NCI-H2171 treated with DMSO at 0.1 percent for 48 hours (cell line): Measurements from ENCODE around the gene IGFBP2.

Source experiments
- DNase-seq: peaks from one replicate; lab custom pipeline; 2025; lab: John Stamatoyannopoulos, UW

IGFBP2 gene, protein sequence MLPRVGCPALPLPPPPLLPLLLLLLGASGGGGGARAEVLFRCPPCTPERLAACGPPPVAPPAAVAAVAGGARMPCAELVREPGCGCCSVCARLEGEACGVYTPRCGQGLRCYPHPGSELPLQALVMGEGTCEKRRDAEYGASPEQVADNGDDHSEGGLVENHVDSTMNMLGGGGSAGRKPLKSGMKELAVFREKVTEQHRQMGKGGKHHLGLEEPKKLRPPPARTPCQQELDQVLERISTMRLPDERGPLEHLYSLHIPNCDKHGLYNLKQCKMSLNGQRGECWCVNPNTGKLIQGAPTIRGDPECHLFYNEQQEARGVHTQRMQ

DNA sequence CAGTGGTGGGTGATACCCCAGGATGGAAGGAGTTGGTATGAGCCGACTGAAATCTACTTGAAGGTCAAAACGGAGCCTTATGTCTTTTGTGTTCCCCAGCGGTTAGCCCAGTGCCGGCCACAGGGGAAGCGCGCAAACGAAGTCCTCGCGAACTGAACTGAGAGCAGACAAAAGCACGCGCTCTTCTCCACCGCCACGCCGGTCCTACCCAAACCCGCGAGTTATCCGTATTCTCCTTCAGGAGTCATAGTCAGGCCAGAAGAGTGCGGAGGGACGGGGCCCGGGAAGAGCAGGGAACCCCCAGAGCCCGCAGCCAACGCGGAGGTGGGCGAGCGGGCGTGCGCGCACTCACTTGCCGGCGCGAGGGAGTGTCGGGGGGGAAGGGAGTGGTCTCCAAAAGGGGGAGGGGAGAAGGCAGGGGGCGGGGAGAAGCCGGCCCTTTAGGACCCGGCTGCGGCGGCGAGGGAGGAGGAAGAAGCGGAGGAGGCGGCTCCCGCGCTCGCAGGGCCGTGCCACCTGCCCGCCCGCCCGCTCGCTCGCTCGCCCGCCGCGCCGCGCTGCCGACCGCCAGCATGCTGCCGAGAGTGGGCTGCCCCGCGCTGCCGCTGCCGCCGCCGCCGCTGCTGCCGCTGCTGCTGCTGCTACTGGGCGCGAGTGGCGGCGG lies at the start of gene IGFBP2:
TSS of gene IGFBP2 (plus strand) at position 469 of the 664 bp plus-strand sequence. CDS start at position 573, 104 bp downstream.
- peak; percentile 78 for DNase-seq

DNA sequence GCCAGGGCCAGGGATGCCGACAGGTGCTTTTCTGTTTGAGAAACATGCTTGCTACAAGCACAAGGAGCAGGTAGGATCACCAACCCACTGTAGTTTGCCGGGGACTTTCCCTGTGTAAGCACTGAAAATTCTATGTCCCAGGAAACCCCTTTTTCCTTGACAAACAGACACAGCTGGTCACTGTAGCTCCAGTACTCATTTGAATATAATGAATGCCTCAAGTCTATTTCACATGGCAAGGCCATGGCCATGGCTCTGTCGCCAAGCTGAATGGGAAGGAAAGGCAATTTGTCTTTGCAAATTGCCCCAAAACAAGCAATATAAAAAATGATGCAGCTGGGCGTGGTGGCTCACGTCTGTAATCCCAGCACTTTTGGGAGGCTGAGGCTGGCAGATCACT lies 49.6 kb upstream of the IGFBP2 start:
- DNase-seq: no peak

DNA sequence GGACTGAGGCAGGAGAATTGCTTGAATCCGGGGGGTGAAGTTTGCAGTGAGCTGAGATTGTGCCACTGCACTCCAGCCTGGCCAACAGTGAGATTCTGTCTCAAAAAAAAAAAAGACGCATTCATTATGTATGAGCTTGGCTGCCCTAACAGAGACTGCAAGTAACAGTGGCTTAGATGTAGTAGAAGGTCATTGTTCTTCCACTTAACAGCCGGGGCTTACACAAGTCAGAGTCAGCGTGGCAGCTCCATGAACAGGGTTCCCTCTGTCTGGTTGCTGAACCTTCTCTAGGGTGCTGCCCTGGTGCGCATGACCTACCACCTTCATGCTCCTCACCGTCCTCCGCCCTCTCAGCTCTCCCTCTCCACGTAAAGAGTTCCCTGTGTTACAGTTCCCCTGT lies 49.1 kb upstream of the IGFBP2 start:
- no peak for DNase-seq

DNA sequence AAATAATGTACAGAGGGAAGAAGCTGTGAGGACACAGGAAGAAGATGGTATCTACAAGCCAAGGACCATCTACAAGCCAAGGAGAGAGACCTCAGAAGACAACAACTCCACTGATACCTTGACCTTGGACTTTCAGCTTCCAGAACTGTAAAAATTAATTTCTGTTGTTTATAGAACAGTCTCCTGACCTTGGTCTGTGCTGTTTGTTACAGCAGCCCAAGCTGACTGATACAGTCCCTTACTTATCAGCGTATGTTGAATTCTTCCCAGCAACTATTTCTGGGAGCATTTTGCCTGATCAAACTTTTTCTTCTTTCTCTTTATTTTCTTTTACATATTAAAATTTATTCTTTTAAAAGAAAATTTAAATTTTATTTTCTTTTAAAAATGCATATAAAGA lies 47.8 kb upstream of the IGFBP2 start:
- no peak for DNase-seq

DNA sequence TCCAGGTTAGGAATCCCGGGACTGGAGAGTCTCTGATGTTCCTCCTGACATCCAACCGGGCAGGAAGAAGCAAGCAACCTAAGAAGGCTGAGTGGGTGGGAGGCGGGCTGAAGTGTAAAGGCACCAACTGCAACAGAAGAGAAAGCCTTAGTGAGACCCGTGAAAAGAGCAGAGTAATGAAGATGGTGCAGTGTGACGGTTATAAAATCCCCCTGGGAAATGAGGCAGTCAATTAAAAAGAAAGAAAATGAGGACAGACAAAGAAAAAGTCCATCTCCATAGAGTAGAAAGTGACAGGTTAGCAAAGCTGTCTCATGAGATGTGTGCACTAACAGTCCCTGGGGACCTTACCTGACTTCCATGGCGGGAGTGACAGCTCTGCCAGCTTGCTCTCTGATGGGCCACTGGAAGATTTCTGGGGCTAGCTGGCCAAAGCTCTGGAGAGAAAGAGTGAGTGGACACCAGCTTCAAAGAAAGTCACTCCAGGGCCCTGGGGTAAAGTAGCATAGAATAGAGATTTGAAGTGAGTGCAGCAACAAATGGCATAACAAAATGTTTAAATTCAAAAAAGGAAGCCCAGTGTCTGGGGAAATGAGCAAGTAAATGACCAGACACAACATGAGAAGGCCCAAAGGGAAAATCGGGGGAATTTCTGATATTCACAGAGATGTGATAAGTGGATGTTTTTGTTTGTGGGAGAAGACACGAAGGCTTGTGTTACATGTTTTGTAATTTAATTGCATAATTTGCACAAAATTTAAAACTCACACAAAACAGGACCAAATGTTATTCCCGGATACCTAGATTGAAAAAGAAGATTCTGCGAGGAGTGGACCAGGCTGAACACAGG lies 44.1 kb upstream of the IGFBP2 start:
- peak; percentile 26 for DNase-seq

DNA sequence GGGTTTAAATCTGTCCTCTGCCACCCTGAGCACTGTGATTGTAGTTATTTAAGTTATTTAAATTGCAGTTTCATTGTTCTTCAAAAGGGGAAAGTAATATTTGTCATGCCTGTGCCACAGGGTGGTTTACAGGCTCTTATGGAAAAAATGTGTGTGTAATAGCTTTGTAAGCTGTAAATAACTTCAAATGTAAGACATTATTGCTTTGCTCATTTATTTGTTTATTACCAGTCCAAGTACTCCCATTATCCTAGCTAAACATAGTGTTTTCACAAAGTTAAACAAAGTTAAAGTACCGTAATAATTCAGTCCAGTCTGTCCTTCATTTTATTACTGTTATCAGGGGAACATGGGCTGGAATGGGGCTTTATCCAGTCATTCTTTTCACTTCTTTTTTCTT lies 43.4 kb upstream of the IGFBP2 start:
- DNase-seq: no peak

DNA sequence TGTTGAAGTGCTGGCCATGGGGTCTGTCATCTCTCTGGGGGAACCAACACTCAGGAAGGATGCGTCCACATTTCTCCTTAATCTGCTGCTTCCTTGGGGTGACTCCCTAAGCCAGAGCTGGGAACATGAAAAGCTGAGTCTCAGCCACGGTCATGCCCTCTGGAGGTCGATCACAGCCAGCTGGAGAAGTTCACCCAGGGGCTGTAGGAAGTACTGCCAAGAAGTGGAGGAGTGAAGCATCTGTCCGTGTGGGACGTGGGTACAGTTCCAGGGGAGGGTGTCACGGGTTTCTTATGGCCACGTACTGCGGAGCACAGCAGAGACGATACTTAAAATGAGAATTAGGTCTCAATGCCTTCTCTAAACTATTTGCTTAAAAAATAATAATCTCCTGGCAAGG lies 42.4 kb upstream of the IGFBP2 start:
- peak; percentile 7 for DNase-seq

DNA sequence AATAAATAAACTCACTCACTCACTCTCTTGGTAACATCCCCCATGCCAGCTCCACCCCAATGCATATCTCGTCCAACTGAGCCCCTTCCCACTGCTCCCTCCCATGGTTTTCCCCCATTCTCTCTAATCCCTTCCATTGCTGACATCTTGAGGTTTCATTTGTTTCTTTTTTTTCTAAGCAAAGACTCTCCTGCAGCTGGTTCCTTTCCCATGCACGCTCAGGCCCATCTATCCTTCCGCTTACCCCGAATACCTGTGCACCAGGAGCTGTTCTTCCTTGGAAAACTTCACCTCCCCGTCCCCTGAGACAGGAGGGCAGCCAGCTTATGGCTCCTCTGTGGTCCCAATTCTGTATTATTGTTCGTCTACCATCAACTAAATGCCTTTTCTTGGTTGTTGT lies 41.7 kb upstream of the IGFBP2 start:
- DNase-seq: no peak

DNA sequence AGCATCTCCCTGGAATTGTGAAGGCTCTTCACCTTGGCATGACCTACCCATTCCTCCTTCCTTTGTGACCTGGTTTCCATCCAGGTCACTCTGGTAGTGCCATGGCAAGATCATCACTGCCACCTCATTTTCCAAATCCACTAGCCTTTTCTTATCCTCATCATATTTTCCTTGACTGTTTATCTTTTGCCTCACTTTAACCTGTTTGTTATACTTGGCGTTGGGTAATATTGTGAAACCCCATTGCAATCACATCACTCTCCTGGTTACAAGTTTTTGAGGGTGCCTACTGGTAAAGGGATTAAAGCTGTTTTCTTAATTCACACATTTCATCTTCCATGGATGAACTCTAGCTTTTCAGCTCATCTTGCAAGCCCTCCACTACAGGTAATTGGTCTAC lies 39.1 kb upstream of the IGFBP2 start:
- DNase-seq: no peak

DNA sequence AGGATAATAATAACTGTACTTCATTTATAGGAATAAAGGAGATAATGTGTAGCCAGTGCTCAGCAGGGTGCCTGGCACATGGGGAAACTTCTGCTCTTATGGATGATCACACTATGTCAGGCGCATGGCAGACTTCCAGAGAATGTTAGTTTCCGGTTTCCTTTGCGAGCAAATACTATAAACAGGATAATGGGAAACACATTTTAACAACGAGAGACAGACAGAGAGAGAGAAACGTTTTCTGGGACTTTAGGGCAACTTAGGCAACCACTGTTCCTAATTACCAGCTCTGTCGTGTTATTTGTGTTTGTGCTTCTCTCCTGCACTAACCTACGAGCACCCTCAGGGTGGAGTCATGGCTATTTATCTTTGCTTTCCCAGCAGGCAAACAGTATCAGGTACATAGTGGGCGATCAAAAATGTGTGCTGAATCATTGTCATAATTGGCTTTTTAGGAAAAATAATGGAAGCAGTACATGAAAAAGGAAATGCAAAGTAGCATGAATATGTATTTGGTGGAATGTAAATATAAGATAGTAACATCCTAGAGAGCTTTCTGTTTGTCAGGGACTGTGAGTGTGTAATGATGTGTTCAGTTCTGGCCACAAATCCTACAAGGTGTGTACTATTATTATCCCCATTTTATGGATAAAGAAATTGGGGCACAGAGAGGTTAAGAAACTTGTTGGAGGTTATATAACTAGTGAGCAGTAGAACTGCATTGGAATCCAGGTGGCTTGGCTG lies 36.8 kb upstream of the IGFBP2 start:
- DNase-seq: peak; percentile 64

DNA sequence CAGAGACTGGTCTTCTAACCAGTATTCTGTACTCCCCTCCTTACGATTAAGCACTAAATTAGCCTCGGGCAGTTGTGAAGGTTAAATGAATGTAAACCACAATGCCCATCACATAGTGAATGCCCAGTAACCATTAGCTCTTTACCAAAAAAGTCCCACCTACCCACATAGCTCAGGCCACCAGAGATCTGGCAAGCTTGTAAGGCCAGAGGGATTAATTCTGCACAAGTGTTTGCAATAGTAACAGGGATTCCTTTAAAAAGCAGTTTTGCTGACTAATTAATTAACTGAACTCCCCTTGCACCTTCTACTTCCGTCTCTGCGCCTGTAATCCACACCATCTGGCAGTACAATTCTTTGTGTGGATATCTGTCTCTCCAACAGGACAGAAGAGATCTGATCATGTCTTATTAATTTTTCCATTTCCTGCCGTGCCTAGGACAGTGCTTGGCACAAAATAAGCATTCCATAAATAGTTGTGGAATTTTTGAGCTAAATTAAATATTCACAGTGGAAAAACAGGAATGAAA lies 36.2 kb upstream of the IGFBP2 start:
- peak; percentile 87 for DNase-seq

DNA sequence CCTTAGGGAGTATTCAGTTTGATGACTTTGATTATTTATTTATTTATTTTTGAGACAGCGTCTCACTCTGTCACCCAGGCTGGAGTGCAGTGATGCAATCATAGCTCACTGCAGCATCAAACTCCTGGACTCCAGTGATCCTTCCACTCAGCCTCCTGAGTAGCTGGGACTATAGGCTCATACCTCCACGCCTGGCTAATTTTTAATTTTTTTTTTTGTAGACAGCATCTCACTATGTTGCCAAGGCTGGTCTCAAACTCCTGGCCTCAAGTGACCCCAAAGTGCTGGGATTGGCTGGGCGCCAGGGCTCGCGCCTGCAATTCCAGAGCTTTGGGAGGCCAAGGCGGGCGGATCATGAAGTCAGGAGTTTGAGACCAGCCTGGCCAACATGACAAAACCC lies 35.4 kb upstream of the IGFBP2 start:
- peak; percentile 6 for DNase-seq

DNA sequence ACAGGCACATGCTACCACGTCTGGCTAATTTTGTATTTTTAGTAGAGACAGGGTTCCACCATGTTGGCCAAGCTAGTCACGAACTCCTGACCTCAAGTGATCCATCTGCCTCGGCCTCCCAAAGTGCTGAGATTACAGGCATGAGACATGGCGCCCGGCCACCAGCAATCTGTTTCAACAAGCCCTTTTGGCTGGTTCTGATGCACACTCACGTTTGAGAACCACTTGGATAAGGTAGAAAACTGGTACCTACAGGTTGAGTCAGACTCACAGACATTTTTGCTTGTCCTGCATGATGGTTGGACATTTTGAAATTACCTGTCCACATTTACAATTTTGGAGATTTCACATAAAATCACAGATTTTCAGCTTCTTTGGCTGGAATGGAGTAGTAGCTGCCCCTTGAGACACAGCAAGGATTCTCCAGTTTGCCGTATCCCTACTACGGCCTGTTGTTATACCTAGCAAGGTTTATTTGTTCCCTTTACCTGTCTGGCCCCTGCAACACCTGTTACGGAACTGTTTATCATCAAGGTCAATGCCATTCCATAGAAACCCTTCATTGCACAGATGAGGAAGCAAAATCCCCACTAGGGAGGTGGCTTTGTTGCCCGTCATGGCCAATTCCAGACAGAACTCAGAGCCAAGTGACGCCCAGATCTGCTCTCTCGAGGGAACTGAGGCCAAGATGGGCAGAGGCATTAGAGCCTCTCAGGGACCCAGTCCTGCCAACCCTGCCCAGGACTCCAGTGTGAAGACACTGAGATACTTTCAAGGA lies 31.4 kb upstream of the IGFBP2 start:
- no peak for DNase-seq

DNA sequence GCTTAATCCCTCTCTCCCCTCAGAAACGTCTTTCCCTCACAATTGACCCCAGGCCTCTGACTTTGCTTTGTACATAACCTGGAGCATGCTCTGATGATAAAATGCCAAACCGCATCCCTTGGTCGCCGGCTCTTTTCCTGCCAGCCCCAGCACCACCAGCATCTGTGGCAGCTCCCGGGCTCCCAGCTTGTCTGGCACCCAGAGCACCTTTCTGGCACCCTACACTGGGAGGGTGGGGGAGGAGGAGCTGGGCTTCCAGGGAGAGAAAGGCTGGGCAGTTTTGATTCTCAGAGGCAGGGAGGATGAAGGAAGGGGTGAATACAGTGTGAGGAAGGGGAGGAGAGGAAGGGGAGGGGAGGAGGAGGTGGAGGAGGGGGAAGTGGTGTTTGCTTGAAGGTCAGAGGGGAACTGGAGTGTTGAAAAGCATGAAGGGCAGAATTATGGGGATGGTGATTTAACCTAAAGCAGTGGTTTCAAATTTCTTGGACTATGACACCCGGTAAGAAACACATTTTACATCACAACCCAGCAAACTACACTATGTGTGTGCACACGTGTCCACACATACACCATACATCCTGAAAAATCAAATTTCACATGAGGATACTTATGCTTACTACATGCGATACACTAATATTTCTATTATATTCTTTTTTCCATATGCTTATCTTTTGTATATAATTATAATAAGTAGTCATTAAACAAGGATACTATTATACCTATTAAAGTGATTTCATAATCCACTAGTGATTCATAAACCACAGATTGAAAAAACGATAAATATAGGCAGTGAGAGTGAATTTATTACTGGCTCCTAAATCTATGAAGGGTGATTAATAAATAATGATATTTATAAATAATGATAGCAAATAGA lies 30.0 kb upstream of the IGFBP2 start:
- DNase-seq: no peak

DNA sequence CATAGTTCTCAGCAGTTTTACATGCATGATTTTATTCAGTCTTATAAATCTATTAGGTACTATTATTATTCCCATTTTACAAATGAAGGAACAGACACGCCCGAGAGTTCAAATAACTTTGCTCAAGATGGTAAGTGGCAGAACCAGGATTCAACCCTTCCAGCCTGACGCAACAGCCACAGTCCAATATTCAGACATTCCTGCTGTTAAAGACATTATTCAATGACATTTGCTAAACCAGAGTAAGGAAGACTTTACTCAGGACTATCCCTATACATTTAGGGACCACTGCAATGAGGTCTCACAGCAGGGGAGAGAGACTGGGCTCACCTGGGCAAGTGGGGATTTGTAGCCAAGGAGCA lies 29.4 kb upstream of the IGFBP2 start:
- DNase-seq: no peak

DNA sequence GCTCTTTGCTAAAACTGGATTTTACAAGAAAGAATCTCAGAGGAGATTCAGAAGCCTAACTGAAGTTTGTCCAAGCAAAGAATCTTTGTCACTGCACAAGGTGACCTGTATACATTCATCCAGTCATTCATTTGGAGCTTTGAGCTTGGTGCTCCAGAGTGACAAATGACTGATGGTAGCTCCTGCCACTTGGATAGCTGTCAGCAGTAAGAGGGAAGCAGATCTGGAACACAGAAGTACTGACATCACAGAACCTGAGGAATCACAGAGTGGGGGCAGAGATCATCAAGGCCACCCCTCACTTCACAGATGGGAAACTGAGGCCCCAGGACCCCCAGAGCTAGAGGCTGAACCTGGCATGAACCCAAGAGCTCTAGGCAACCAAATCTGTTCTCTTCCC lies 28.8 kb upstream of the IGFBP2 start:
- peak; percentile 46 for DNase-seq

DNA sequence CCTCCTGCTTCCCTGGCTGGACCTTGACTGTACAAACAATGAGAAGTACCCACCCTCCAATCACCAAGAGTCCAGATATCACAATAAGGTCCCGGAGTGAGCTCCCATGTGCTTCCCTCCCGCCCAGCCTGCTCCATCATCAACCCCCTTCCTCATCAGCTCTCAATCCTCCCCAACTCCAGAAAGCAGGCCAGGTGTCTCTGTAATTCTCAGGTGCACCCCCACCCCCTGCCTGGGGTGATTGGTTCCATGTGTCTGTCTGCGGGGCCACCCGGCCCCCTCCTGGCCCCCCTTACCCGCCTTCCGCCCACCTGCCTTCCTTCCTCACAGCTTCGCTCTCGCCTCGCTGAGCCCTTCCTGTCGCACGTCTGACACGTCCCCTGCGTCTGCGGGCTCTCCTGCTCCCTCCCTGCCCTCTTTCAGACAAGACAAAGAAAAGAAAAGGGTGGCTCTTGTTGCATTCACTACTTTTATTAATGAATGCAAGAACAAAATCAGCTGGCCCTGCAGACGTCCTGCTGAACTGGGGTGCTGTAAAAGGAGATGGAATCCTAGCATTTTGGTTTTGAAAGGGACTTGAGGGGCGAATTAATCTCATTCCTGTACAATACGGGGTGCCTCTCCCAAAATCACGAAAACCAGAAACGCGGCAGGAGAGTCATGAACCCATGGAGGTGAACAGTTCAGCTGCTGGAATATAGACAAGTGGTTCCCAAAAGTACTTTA lies 26.5 kb upstream of the IGFBP2 start:
- DNase-seq: peak; percentile 93

DNA sequence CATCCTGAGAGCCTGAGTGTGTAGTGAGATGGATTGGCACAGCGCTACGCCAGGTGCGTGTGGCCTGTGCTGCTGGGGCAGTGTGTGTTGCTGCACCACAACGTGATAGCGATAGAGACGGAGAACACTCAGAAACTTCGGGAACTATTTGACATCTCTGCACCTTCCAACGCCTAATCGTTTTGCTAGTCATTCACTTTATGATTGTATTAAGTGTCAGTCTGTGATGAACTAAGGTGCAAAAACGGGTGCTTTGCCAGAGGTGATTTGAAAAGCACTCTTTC lies 26.0 kb upstream of the IGFBP2 start:
- no peak for DNase-seq

DNA sequence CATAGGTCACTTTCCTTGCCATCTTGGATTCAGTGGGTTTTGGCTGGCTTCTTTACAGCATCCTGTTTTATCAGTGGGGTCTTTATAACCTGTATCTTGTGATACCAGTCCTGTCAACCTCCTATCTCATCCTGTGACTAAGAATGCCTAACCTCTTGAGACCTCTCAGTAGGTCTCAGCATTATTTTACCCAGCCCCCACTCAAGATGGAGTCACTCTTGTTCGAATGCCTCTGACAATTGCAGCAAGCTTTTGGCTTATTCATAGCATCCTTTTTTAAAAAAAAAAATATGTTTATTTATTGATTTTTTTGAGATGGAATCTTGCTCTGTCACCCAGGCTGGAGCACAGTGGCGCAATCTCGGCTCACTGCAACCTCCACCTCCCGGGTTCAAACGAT lies 24.7 kb upstream of the IGFBP2 start:
- no peak for DNase-seq
